GM12878 (cell line): Measurements from ENCODE around the gene RBP3. TPM values are rescaled to one million over a fixed set of nuclear protein-coding genes. Genes with fewer than 3 reads are reported as not detected.

Experiments used
- ATAC-seq: fragments of 200-7000 bp; cut with Tn5 transposase; 3 replicates; pipeline ENCODE4 v1.9.1; 2020; ENCODE audit warnings: mild to moderate bottlenecking, moderate library complexity
- BruUV-seq: library from RNA; stranded (reverse); fragments of 400-500 nt; replicated peaks from 2 replicates; lab custom pipeline; 2021; lab: Mats Ljungman, UMichigan
- CTCF ChIA-PET: fragments of 300-600 bp; sonication (Branson Sonifier 250); formaldehyde crosslinking; extraction: SDS; loops from one replicate; lab custom pipeline; 2021; ENCODE audit warnings: inconsistent platforms; lab: Yijun Ruan, JAX
- POLR2A ChIA-PET: fragments of 350-600 bp; formaldehyde crosslinking; extraction: SDS; loops from one replicate; lab custom pipeline; 2021; ENCODE audit warnings: inconsistent platforms; lab: Charles Lee
- RAD21 ChIA-PET: fragments of 300-600 bp; sonication (Branson Sonifier 250); formaldehyde crosslinking; loops from one replicate; lab custom pipeline; 2023; ENCODE audit warnings: antibody characterized with exemption; ENCODE audit not compliant: unreplicated experiment; lab: Charles Lee
- SMC1A ChIA-PET: fragments of 300-600 bp; sonication (Branson Sonifier 250); formaldehyde crosslinking; loops from one replicate; lab custom pipeline; 2023; ENCODE audit not compliant: unreplicated experiment, uncharacterized antibody; lab: Charles Lee
- DNase-seq: peaks from one replicate; pipeline ENCODE4 v3.0.0-alpha.2; 2011; ENCODE audit warnings: low read depth, low spot score
- FAIRE-seq: peaks from 3 replicates; lab custom pipeline; 2011; peaks lifted over from hg19 to GRCh38; lab: Jason Lieb, UNC
- H2AFZ ChIP-seq: 2 replicates; pipeline ENCODE4 v1.6.0; 2011; ENCODE audit warnings: low read depth, low read length, control low read depth; ENCODE audit not compliant: control insufficient read depth
- H3K27ac ChIP-seq: 2 replicates; pipeline ENCODE4 v1.5.1; 2011; ENCODE audit warnings: control low read depth; ENCODE audit not compliant: control insufficient read depth, insufficient read depth
- H3K27me3 ChIP-seq, 2 experiments: replicated peaks in 1 of 2; 2 replicates each; pipeline versions ENCODE4 v1.6.0 to v1.6.1; 2011; ENCODE audit warnings: low read length in 1 of 2; ENCODE audit not compliant: control insufficient read depth in 2 of 2, insufficient read depth in 2 of 2
- H3K36me3 ChIP-seq, 2 experiments: 2 replicates each; pipeline ENCODE4 v1.5.1; 2011; ENCODE audit warnings: low read length in 1 of 2; ENCODE audit not compliant: control insufficient read depth in 2 of 2, insufficient read depth in 2 of 2
- H3K4me1 ChIP-seq: 2 replicates; pipeline ENCODE4 v1.6.1; 2011; ENCODE audit warnings: mild to moderate bottlenecking, low read length, moderate library complexity, mixed read lengths; ENCODE audit not compliant: control insufficient read depth, insufficient read depth
- H3K4me2 ChIP-seq: 2 replicates; pipeline ENCODE4 v1.6.0; 2011; ENCODE audit warnings: control low read depth; ENCODE audit not compliant: control insufficient read depth, insufficient read depth
- H3K4me3 ChIP-seq: fragments of 200-600 bp; sonication (generic); 2 replicates; pipeline ENCODE4 v1.5.1; 2016
- H3K79me2 ChIP-seq: 2 replicates; pipeline ENCODE4 v1.6.0; 2011; ENCODE audit warnings: low read length; ENCODE audit not compliant: control insufficient read depth, insufficient read depth
- H3K9ac ChIP-seq: 2 replicates; pipeline ENCODE4 v1.8.0; 2011; ENCODE audit warnings: low read length, control low read depth, mixed read lengths; ENCODE audit not compliant: control insufficient read depth, insufficient read depth
- H3K9me3 ChIP-seq: replicated peaks from 3 replicates; pipeline ENCODE4 v1.5.1; 2011; ENCODE audit warnings: mild to moderate bottlenecking, low read length; ENCODE audit not compliant: control insufficient read depth, insufficient read depth
- H4K20me1 ChIP-seq: 2 replicates; pipeline ENCODE4 v1.6.0; 2011; ENCODE audit not compliant: control insufficient read depth, insufficient read depth
- HSF1 ChIP-seq: fragments of 150-350 bp; IDR thresholded peaks from 2 replicates; pipeline ENCODE4 v1.6.1; 2014; ENCODE audit warnings: mild to moderate bottlenecking, low read depth, low read length
- IKZF2 ChIP-seq, 2 experiments: fragments of 450-650 bp; IDR thresholded peaks; 2 replicates each; pipeline ENCODE4 v1.6.1; 2017; ENCODE audit warnings: mild to moderate bottlenecking in 2 of 2, moderate library complexity in 2 of 2
- MLLT1 ChIP-seq: fragments of 450-650 bp; IDR thresholded peaks from 2 replicates; pipeline ENCODE4 v1.6.1; 2016; ENCODE audit warnings: mild to moderate bottlenecking
- NFXL1 ChIP-seq: fragments of 450-650 bp; IDR thresholded peaks from 2 replicates; pipeline ENCODE4 v1.6.1; 2017; ENCODE audit warnings: antibody characterized with exemption, mild to moderate bottlenecking, borderline replicate concordance
- SIN3A ChIP-seq: IDR thresholded peaks from 2 replicates; pipeline ENCODE4 v1.6.1; 2012; ENCODE audit warnings: low read depth, low read length, improper control_type of control experiment
- SMAD5 ChIP-seq: IDR thresholded peaks from 2 replicates; pipeline ENCODE4 v1.6.1; 2016; ENCODE audit warnings: antibody characterized with exemption, low read depth
- USF2 ChIP-seq: IDR thresholded peaks from 2 replicates; pipeline ENCODE4 v1.6.1; 2011; ENCODE audit warnings: low read depth, low read length, improper control_type of control experiment, borderline replicate concordance
- WGBS: methylation state at CpG from one replicate; pipeline ENCODE4 v1.1.6; 2016; ENCODE audit warnings: low lambda C conversion rate; ENCODE audit not compliant: insufficient replicate concordance, insufficient coverage; ENCODE audit errors: missing lambda C conversion rate; 5-methylcytosine and 5-hydroxymethylcytosine counted together
- in situ Hi-C: fragments of 300-500 bp; cut with MboI; formaldehyde crosslinking; loops from 9 replicates; pipeline ENCODE4 v1.14.3; 2018; ENCODE audit warnings: mixed read lengths
- intact Hi-C: fragments of 100-400 bp; cut with micrococcal nuclease; formaldehyde crosslinking; loops from one replicate; pipeline ENCODE4 v1.14.2; 2022; ENCODE audit not compliant: unreplicated experiment
- polyA plus RNA-seq, 11 experiments: library from polyadenylated mRNA; depleted of rRNA in 4 of 11; unstranded in 6 of 11; stranded (reverse) in 5 of 11; fragments of >200 nt; fragmentation: Nextera tagmentation in 4 of 11; fragmentation: Illumina TruSeq in 1 of 11; extraction: Ambion mirVana in 4 of 11; extraction: Trizol in 1 of 11; gene quantifications; 1 replicate in 1 of 11; 2 replicates in 10 of 11; pipeline versions ENCODE4 v1.2.1 to v1.2.3, GENCODE V29; 2011 to 2016; ENCODE audit warnings: inconsistent platforms in 2 of 11, missing spikeins in 2 of 11, low read depth in 1 of 11
- total RNA-seq, 4 experiments: library from RNA; depleted of rRNA in 3 of 4; stranded (reverse); fragments of >200 nt in 3 of 4; fragmentation: Illumina TruSeq in 1 of 4; extraction: Trizol in 1 of 4; gene quantifications; 2 replicates each; pipeline versions ENCODE4 v1.2.1 to v1.2.3, GENCODE V29; 2013 to 2021

Gene RBP3
- total and polyA plus RNA-seq, 10 of the 15 experiments (the other 5 are each of a cell fraction or from before 2014, with no cell fraction given), result not detected

- TF ChIP-seq USF2, result no peak
- TF ChIP-seq, all 136 proteins: peak for 0
Observed at GRCh38 chr10:47374611-47375536, 26.7 kb downstream of the RBP3 start (continued).

- FAIRE-seq (no peak), DNase-seq (no peak), ATAC-seq (no peak)
- POLR2A ChIA-PET, result no interaction called here
- no peaks in the 10 kb centered on the region for H3K79me2 ChIP-seq
- no peaks in the 10 kb centered on the region for H3K9me3 ChIP-seq
- H3K36me3 ChIP-seq, result no peaks in the 10 kb centered on the region
- CTCF ChIA-PET, result interaction anchor here (0.6 to 2.2 kb wide), 2 partner anchors 36 to 819 kb away, joined by 3 to 5 read pairs; no protein-coding TSS in a partner anchor
- H2AFZ ChIP-seq, result no peak overlapping the region
- H3K27ac ChIP-seq, result no peak overlapping the region
- H3K4me1 ChIP-seq, result no peaks in the 10 kb centered on the region
- H4K20me1 ChIP-seq, result no peaks in the 10 kb centered on the region
- H3K9ac ChIP-seq, result no peak overlapping the region
- no peak overlapping the region for H3K4me2 ChIP-seq
- RAD21 ChIA-PET, result no interaction called here
- peaks cover 0 to 13% of the 10 kb centered on the region in 2 experiments; a peak in 2 of 4 replicates for H3K27me3 ChIP-seq
- in situ Hi-C loops, result no loop called here
- TF ChIP-seq SMAD5 (no peak), IKZF2 (IDR thresholded peaks at IDR 0.05) (no peak), HSF1 (no peak), MLLT1 (no peak), NFXL1 (no peak), SIN3A (no peak)
- no peak overlapping the region for H3K4me3 ChIP-seq
- no TSS peak for BruUV-seq
- SMC1A ChIA-PET, result no interaction called here
- intact Hi-C loops, result no loop called here
- WGBS, result 6% methylated on average over 10 of the region's 10 CpGs
Observed at GRCh38 chr10:47376522-47377220, 28.5 kb downstream of the RBP3 start.
